SK-N-MC (cell line): ENCODE measurements around the gene PWP2.

Experiments
- EZH2 ChIP-seq: fragments of 200-600 bp; sonication (generic); IDR thresholded peaks from one replicate; pipeline ENCODE4 v1.6.1; 2017; ENCODE audit warnings: antibody characterized with exemption
- POLR2AphosphoS5 ChIP-seq: IDR thresholded peaks from 2 replicates; pipeline ENCODE4 v1.6.1; 2012; ENCODE audit warnings: mild to moderate bottlenecking, low read depth, low read length, borderline replicate concordance

DNA sequence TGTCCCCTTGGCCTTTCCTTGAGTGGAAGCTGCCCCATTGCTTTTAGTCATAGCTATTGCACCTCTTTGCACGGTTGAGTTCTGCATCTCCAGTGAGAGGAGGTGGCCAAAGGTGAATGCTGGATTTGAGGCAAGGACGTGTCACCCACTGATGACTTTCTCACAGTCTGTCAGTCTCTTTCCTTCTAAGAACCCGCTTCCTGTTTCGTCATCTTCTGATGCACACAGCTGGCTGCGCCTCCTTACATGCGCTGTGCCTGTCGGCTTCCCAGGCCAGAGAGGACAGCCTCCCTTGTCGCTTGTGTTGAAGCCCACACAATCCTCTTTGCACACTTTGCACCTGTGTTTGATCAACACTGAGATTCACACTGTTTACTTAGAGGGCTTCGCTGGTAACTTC is 41.8 kb upstream of the PWP2 start:
- TF ChIP-seq POLR2AphosphoS5 (no peak), EZH2 (no peak)
